GM12892 (cell line): ENCODE results near the gene S1PR2. TPM values are rescaled to one million over a fixed set of nuclear protein-coding genes. Genes with fewer than 3 reads are reported as not detected.

Source experiments
- DNase-seq: peaks from one replicate; pipeline ENCODE4 v3.0.0; 2011; ENCODE audit not compliant: insufficient read length
- FAIRE-seq: peaks from 2 replicates; lab custom pipeline; 2011; peaks lifted over from hg19 to GRCh38; lab: Jason Lieb, UNC
- POLR2A ChIP-seq: IDR thresholded peaks from 2 replicates; pipeline ENCODE4 v1.6.1; 2011; ENCODE audit warnings: low read depth, low read length, control low read depth
- POLR2AphosphoS5 ChIP-seq: IDR thresholded peaks from 2 replicates; pipeline ENCODE4 v1.6.1; 2011; ENCODE audit warnings: low read depth, low read length, control low read depth
- TAF1 ChIP-seq: IDR thresholded peaks from 2 replicates; pipeline ENCODE4 v1.6.1; 2011; ENCODE audit warnings: low read depth, mild to moderate bottlenecking, control low read depth, low read length, borderline replicate concordance
- polyA plus RNA-seq: library from polyadenylated mRNA; unstranded; fragments of >200 nt; gene quantifications from one replicate; pipeline ENCODE4 v1.2.1, GENCODE V29; 2012; ENCODE audit warnings: missing spikeins, inconsistent platforms; ENCODE audit not compliant: missing spikeins

The S1PR2 gene
- 10.6 TPM for polyA plus RNA-seq

- DNase-seq (peak; percentile 85), FAIRE-seq (peak; percentile 91)
- TF ChIP-seq POLR2AphosphoS5 (no peak), POLR2A (peak; percentile 55; the same call in 1 of the 2 replicates), TAF1 (no peak)
Measured at GRCh38 chr19:10230861-10231611, at the start of gene S1PR2. Gene S1PR2, minus strand, starts transcription at chr19:10231331. Its CDS starts 6,426 bp downstream, at chr19:10224905.

DNA sequence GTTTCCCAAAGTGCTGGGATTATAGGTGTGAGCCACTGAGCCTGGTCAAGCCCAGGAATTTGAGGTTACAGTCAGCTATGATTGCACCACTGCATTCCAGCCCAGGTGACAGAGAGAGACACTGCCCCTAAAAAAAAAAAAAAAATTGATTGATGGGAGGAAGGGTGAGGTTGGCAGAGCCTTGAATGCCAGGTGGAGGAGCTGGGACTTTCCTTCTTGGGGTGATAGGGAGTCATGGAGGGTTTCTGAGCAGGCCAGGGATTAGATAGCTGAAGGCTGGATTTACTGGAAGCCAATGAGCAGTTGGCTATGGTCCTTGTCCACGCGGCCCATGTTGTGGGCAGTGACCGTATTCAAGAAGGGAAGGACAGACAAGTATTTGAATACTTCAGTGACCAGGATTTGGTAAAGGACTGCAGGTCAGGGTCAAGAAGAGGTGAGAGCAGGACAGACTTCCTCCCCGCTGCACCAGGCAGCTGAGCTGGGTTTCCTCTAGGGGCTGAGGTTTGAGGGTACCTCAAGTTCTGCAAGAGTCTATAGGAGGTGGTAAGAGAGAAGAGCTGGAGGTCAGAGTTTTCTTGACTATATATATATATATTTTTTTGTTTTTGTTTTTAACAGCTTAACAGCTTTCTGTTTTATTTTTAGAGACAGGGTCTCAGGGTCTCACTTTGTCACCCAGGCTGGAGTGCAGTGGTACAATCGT is 48.8 kb upstream of the S1PR2 start:
- no peak for DNase-seq
- FAIRE-seq: no peak
- TF ChIP-seq POLR2AphosphoS5 (peak; percentile 56), POLR2A (no peak; the same call in 1 of the 2 replicates), TAF1 (no peak)

GRCh38 chr19:10278935-10279334 is 47.8 kb upstream of the S1PR2 start:
- FAIRE-seq (no peak), DNase-seq (no peak)
- TF ChIP-seq TAF1 (no peak), POLR2A (no peak), POLR2AphosphoS5 (no peak)

GRCh38 chr19:10277795-10278589 is 46.9 kb upstream of the S1PR2 start:
- DNase-seq (no peak), FAIRE-seq (no peak)

DNA sequence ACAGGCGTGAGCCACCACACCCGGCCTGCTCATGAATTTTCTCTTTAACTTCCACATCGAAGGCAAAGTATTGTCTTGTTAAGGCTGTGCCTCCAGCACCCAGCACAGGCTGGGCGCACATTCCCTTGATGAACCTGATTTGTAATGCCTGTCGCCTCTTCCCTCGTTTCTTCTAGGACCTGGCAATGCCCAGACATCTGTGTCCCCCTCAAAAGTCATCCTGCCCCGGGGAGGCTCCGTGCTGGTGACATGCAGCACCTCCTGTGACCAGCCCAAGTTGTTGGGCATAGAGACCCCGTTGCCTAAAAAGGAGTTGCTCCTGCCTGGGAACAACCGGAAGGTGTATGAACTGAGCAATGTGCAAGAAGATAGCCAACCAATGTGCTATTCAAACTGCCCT is 43.5 kb upstream of the S1PR2 start:
- DNase-seq (no peak), FAIRE-seq (no peak)
- TF ChIP-seq TAF1: no peak
- TF ChIP-seq POLR2AphosphoS5: no peak
- no peak for TF ChIP-seq POLR2A

More at GRCh38 chr19:10277795-10278589, 46.9 kb upstream of the S1PR2 start:
- TF ChIP-seq POLR2A (0 out of 2 replicates have a peak, but pooled peaks have one; percentile 28), TAF1 (no peak), POLR2AphosphoS5 (peak; percentile 67; the same call in 1 of the 2 replicates)

GRCh38 chr19:10271543-10272086 is 40.5 kb upstream of the S1PR2 start:
- DNase-seq: no peak
- FAIRE-seq: peak; percentile 74
- peak; percentile 55; the same call in 1 of the 2 replicates for TF ChIP-seq POLR2AphosphoS5
- 0 out of 2 replicates have a peak, but pooled peaks have one; percentile 37 for TF ChIP-seq POLR2A
- peak; percentile 42; the same call in 1 of the 2 replicates for TF ChIP-seq TAF1

DNA sequence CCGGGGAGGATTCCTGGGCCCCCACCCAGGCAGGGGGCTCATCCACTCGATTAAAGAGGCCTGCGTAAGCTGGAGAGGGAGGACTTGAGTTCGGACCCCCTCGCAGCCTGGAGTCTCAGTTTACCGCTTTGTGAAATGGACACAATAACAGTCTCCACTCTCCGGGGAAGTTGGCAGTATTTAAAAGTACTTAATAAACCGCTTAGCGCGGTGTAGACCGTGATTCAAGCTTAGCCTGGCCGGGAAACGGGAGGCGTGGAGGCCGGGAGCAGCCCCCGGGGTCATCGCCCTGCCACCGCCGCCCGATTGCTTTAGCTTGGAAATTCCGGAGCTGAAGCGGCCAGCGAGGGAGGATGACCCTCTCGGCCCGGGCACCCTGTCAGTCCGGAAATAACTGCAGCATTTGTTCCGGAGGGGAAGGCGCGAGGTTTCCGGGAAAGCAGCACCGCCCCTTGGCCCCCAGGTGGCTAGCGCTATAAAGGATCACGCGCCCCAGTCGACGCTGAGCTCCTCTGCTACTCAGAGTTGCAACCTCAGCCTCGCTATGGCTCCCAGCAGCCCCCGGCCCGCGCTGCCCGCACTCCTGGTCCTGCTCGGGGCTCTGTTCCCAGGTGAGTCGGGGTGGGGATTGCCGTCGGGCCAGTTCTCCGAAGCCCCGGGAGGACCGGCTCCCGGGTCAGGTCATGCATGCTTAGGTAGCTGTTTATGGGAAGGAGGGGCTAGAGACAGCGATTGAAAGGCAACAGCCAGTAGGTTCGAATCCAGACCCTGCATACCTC is 39.7 kb upstream of the S1PR2 start, which contains the start of gene ICAM1:
ICAM1 (plus strand) TSS at position 505 of the 779 bp plus-strand sequence; CDS start at position 545, 40 bp downstream.
- peak; percentile 97 for TF ChIP-seq POLR2AphosphoS5
- TF ChIP-seq POLR2A: peak; percentile 98
- TF ChIP-seq TAF1: peak; percentile 89
- peak; percentile 86 for FAIRE-seq
- no peak for DNase-seq

DNA sequence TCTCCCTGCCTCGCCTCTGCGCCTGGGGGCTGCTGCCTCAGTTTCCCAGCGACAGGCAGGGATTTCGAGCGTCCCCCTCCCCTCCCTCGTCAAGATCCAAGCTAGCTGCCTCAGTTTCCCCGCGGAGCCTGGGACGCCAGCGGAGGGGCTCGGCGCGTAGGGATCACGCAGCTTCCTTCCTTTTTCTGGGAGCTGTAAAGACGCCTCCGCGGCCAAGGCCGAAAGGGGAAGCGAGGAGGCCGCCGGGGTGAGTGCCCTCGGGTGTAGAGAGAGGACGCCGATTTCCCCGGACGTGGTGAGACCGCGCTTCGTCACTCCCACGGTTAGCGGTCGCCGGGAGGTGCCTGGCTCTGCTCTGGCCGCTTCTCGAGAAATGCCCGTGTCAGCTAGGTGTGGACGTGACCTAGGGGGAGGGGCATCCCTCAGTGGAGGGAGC is 39.1 kb upstream of the S1PR2 start:
- DNase-seq (no peak), FAIRE-seq (peak; percentile 74)
- TF ChIP-seq POLR2A (no peak), POLR2AphosphoS5 (no peak), TAF1 (no peak)

DNA sequence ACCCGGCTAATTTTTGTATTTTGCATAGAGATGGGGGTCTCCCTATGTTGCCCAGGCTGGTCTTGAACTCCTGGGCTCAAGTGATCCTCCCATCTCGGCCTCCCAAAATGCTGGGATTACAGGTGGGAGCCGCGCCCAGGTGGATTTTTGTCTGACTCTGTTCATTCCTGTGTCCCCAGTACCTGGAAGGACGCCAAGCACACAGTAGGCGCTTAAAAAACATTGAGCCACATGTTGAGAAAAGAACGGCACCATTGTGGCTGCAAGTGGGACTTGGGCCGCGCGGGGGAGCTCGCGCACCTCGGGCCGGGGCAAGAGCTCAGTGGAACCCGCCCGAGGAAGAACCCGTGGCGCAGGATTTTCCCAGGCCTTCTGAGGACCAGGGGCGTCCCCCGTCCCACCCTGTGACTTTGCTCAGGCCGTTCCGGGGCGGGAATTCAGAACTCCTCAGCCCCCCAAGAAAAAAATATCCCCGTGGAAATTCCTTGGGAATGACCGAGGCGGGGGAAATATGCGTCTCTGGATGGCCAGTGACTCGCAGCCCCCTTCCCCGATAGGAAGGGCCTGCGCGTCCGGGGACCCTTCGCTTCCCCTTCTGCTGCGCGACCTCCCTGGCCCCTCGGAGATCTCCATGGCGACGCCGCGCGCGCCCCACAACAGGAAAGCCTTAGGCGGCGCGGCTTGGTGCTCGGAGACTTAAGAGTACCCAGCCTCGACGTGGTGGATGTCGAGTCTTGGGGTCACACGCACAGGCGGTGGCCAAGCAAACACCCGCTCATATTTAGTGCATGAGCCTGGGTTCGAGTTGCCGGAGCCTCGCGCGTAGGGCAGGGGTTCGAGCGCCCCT is 38.4 kb upstream of the S1PR2 start:
- FAIRE-seq (peak; percentile 90), DNase-seq (no peak)
- TF ChIP-seq POLR2AphosphoS5 (no peak), POLR2A (no peak; the same call in 1 of the 2 replicates), TAF1 (peak; percentile 26; the same call in 1 of the 2 replicates)
